HCT116 (cell line): ENCODE results near the gene SUPT3H. TPM values are rescaled to one million over a fixed set of nuclear protein-coding genes. Genes with fewer than 3 reads are reported as not detected.

Experiments used
- ATAC-seq: fragments of 200-7000 bp; cut with Tn5 transposase; 2 replicates; pipeline ENCODE4 v1.9.1; 2020; ENCODE audit warnings: mild to moderate bottlenecking, moderate library complexity
- BruUV-seq: library from RNA; stranded (reverse); fragments of 400-500 nt; replicated peaks from 2 replicates; lab custom pipeline; 2021; lab: Mats Ljungman, UMichigan
- CTCF ChIA-PET: fragments of 300-600 bp; sonication (Branson Sonifier 250); formaldehyde crosslinking; loops from one replicate; lab custom pipeline; 2021; ENCODE audit warnings: antibody characterized with exemption; lab: Charles Lee
- POLR2A ChIA-PET: fragments of 300-600, 350-600 bp; sonication (Branson Sonifier 250); formaldehyde crosslinking; loops from one replicate; lab custom pipeline; 2021; ENCODE audit warnings: antibody characterized with exemption; lab: Charles Lee
- RAD21 ChIA-PET, 2 experiments: fragments of 300-600 bp; sonication (Branson Sonifier 250); formaldehyde crosslinking; loops; one replicate each; lab custom pipeline; 2023; ENCODE audit warnings: low total read pairs in 2 of 2; ENCODE audit not compliant: uncharacterized antibody in 2 of 2, unreplicated experiment in 2 of 2, low non-redundant PET in 1 of 2; lab: Charles Lee
- DNase-seq: peaks from one replicate; pipeline ENCODE4 v3.0.0-alpha.2; 2010; ENCODE audit warnings: low read depth, low spot score
- H2AFZ ChIP-seq: fragments of 200-600 bp; shearing (Covaris generic), sonication (generic); 2 replicates; pipeline ENCODE4 v1.6.1; 2017; ENCODE audit warnings: low read depth, mixed run types, mixed read lengths, antibody characterized with exemption, low read length; ENCODE audit not compliant: poor library complexity, severe bottlenecking
- H3K27ac ChIP-seq: 2 replicates; pipeline ENCODE4 v1.5.1; 2012; ENCODE audit warnings: low read depth, low read length
- H3K27me3 ChIP-seq: fragments of 200-600 bp; sonication (generic); 2 replicates; pipeline ENCODE4 v1.6.1; 2016; ENCODE audit warnings: mixed run types, low read length, mixed read lengths; ENCODE audit not compliant: insufficient read depth
- H3K36me3 ChIP-seq, 2 experiments: fragments of 200-500 bp in 1 of 2; fragments of 200-600 bp in 1 of 2; sonication (Bioruptor generic) in 1 of 2; sonication (generic) in 1 of 2; 2 replicates each; pipeline versions ENCODE4 v1.5.1 to v1.6.1; 2014 to 2016; ENCODE audit warnings: low read length in 2 of 2, inconsistent platforms in 1 of 2, mixed read lengths in 1 of 2, mixed run types in 1 of 2; ENCODE audit not compliant: insufficient read depth in 2 of 2, control insufficient read depth in 1 of 2
- H3K4me1 ChIP-seq, 2 experiments: fragments of 200-600 bp in 1 of 2; sonication (generic) in 1 of 2; 2 replicates each; pipeline versions ENCODE4 v1.5.1 to v1.6.1; 2012 to 2017; ENCODE audit warnings: low read length in 2 of 2, inconsistent platforms in 1 of 2, mild to moderate bottlenecking in 1 of 2, mixed read lengths in 1 of 2, mixed run types in 1 of 2, moderate library complexity in 1 of 2; ENCODE audit not compliant: insufficient read depth in 2 of 2, control insufficient read depth in 1 of 2
- H3K4me2 ChIP-seq: fragments of 200-600 bp; sonication (generic); 2 replicates; pipeline ENCODE4 v1.6.1; 2017; ENCODE audit warnings: mixed run types, low read length, mixed read lengths
- H3K4me3 ChIP-seq, 2 experiments: fragments of 200-600 bp in 1 of 2; sonication (generic) in 1 of 2; replicated peaks in 1 of 2; 2 replicates each; pipeline ENCODE4 v1.5.1; 2011 to 2016; ENCODE audit warnings: low read length in 2 of 2, control low read depth in 1 of 2, low read depth in 1 of 2, mild to moderate bottlenecking in 1 of 2, mixed read lengths in 1 of 2, mixed run types in 1 of 2
- H3K79me2 ChIP-seq: fragments of 200-600 bp; sonication (generic); 2 replicates; pipeline ENCODE4 v1.6.1; 2017; ENCODE audit warnings: mild to moderate bottlenecking, mixed run types, low read length, moderate library complexity, mixed read lengths; ENCODE audit not compliant: insufficient read depth
- H3K9ac ChIP-seq: fragments of 200-600 bp; sonication (generic); 2 replicates; pipeline ENCODE4 v1.6.1; 2016; ENCODE audit warnings: low read length, mixed read lengths
- H3K9me2 ChIP-seq: fragments of 200-600 bp; sonication (generic), shearing (Covaris generic); 2 replicates; pipeline ENCODE4 v1.6.1; 2017; ENCODE audit warnings: mixed run types, mild to moderate bottlenecking, moderate library complexity; ENCODE audit not compliant: insufficient read depth
- H3K9me3 ChIP-seq, 2 experiments: fragments of 200-500 bp in 1 of 2; fragments of 200-600 bp in 1 of 2; sonication (Bioruptor generic) in 1 of 2; sonication (generic) in 1 of 2; 2 replicates each; pipeline ENCODE4 v1.6.1; 2014 to 2017; ENCODE audit warnings: low read length in 2 of 2, mixed read lengths in 2 of 2, inconsistent platforms in 1 of 2, low read depth in 1 of 2, mild to moderate bottlenecking in 1 of 2, mixed run types in 1 of 2, moderate library complexity in 1 of 2; ENCODE audit not compliant: control insufficient read depth in 1 of 2, insufficient read depth in 1 of 2
- H4K20me1 ChIP-seq: fragments of 200-600 bp; sonication (generic), shearing (Covaris generic); 2 replicates; pipeline ENCODE4 v1.6.1; 2017; ENCODE audit warnings: mixed run types, mild to moderate bottlenecking, moderate library complexity; ENCODE audit not compliant: insufficient read depth
- CEBPB ChIP-seq: IDR thresholded peaks from 2 replicates; pipeline ENCODE4 v1.6.1; 2012; ENCODE audit warnings: low read depth
- CTCF ChIP-seq, 3 experiments: fragments of 200-600 bp in 1 of 3; sonication (generic) in 1 of 3; IDR thresholded peaks in 2 of 3; conservative IDR thresholded peaks in 1 of 3; 2 replicates each; pipeline ENCODE4 v1.5.1; 2012 to 2017; ENCODE audit warnings: low read depth in 2 of 3, low read length in 2 of 3, antibody characterized with exemption in 1 of 3, borderline replicate concordance in 1 of 3, control low read depth in 1 of 3, mild to moderate bottlenecking in 1 of 3, mixed read lengths in 1 of 3, mixed run types in 1 of 3, moderate library complexity in 1 of 3; ENCODE audit not compliant: insufficient read depth in 1 of 3
- EGR1 ChIP-seq: IDR thresholded peaks from 2 replicates; pipeline ENCODE4 v1.6.1; 2012; ENCODE audit warnings: low read depth
- POLR2A ChIP-seq: IDR thresholded peaks from 2 replicates; pipeline ENCODE4 v1.7.0; 2011; ENCODE audit warnings: borderline replicate concordance; ENCODE audit not compliant: insufficient read depth, insufficient read length; ENCODE audit errors: extremely low read depth
- TCF7L2 ChIP-seq: IDR thresholded peaks from 2 replicates; pipeline ENCODE4 v1.7.0; 2011; ENCODE audit warnings: borderline replicate concordance, inconsistent platforms; ENCODE audit not compliant: insufficient read depth, insufficient read length; ENCODE audit errors: extremely low read depth
- ZFX ChIP-seq: fragments of 450-650 bp; IDR thresholded peaks from 2 replicates; pipeline ENCODE4 v1.6.1; 2017
- intact Hi-C: fragments of 100-400 bp; cut with micrococcal nuclease; formaldehyde crosslinking; loops from 2 replicates; pipeline ENCODE4 v1.10.0; 2022
- total RNA-seq: library from RNA; stranded (reverse); gene quantifications from one replicate; pipeline ENCODE4 v1.2.1, GENCODE V29; 2021; ENCODE audit not compliant: unreplicated experiment
- TF ChIP-seq, protein P1 (sequence below): IDR thresholded peaks from 2 replicates; pipeline ENCODE4 v1.6.1; 2012; ENCODE audit warnings: low read depth
- TF ChIP-seq, protein P2 (sequence below): IDR thresholded peaks from 2 replicates; pipeline ENCODE4 v1.6.1; 2012

The SUPT3H gene
- total RNA-seq, 1 experiment from 2014 or later = 7.4 TPM

DNA sequence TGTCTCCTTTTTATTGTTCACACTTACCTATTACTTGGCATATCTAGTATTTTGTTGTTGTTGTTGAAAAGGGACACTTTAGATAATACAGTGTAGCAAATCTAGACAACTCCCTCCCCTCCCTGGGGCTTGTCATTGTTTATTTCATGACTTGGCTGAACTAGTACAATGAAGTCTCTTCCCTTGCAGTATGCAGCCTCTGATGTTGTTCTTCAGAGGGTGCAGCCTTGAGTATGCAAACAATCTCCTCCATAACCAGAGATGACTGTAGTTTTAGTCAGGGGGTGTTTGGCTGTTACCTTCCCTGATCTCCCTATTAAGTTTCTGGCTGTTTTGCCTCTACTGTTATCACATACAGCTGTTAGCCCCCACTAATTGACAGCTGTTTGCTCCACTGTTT lies 365.0 kb downstream of the SUPT3H start:
- Histone ChIP-seq H3K9me3 (no peaks in the 10 kb centered on the region), H3K4me2 (no peak overlapping the region), H3K27ac (no peak overlapping the region), H3K27me3 (no peaks in the 10 kb centered on the region), H3K4me1 (no peaks in the 10 kb centered on the region), H3K4me3 (no peak overlapping the region), H2AFZ (no peak overlapping the region), H3K9me2 (no peaks in the 10 kb centered on the region), H4K20me1 (no peaks in the 10 kb centered on the region), H3K36me3 (no peaks in the 10 kb centered on the region), H3K9ac (no peak overlapping the region), H3K79me2 (no peaks in the 10 kb centered on the region)
- intact Hi-C loops = no loop called here
- ChIA-PET CTCF (no interaction called here), POLR2A (no interaction called here), RAD21 (no interaction called here)
- TF ChIP-seq CEBPB (no peak), POLR2A (no peak), TCF7L2 (no peak), CTCF (IDR thresholded peaks at IDR 0.05 in 2 of 3, conservative IDR thresholded peaks at IDR 0.05 in 1 of 3; ENCODE audit: borderline replicate concordance in 1 of 3, insufficient read depth in 1 of 3, low read depth in 2 of 3, low read length in 2 of 3) (no peak), ZFX (no peak), EGR1 (no peak)
- TF ChIP-seq, protein P1, sequence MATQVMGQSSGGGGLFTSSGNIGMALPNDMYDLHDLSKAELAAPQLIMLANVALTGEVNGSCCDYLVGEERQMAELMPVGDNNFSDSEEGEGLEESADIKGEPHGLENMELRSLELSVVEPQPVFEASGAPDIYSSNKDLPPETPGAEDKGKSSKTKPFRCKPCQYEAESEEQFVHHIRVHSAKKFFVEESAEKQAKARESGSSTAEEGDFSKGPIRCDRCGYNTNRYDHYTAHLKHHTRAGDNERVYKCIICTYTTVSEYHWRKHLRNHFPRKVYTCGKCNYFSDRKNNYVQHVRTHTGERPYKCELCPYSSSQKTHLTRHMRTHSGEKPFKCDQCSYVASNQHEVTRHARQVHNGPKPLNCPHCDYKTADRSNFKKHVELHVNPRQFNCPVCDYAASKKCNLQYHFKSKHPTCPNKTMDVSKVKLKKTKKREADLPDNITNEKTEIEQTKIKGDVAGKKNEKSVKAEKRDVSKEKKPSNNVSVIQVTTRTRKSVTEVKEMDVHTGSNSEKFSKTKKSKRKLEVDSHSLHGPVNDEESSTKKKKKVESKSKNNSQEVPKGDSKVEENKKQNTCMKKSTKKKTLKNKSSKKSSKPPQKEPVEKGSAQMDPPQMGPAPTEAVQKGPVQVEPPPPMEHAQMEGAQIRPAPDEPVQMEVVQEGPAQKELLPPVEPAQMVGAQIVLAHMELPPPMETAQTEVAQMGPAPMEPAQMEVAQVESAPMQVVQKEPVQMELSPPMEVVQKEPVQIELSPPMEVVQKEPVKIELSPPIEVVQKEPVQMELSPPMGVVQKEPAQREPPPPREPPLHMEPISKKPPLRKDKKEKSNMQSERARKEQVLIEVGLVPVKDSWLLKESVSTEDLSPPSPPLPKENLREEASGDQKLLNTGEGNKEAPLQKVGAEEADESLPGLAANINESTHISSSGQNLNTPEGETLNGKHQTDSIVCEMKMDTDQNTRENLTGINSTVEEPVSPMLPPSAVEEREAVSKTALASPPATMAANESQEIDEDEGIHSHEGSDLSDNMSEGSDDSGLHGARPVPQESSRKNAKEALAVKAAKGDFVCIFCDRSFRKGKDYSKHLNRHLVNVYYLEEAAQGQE = no peak
- TF ChIP-seq, protein P2, sequence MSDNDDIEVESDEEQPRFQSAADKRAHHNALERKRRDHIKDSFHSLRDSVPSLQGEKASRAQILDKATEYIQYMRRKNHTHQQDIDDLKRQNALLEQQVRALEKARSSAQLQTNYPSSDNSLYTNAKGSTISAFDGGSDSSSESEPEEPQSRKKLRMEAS = no peak
- BruUV-seq = no TSS peak
- DNase-seq = no peak
- ATAC-seq = no peak
